NT2/D1 (cell line): ENCODE results near the gene CAMTA1.

Experiments used
- YY1 ChIP-seq: IDR thresholded peaks from 2 replicates; pipeline ENCODE4 v1.6.1; 2011; ENCODE audit not compliant: insufficient read length, insufficient read depth
- ZNF274 ChIP-seq: IDR thresholded peaks from 2 replicates; pipeline ENCODE4 v1.6.1; 2011; ENCODE audit warnings: mild to moderate bottlenecking, low read depth, low read length

- TF ChIP-seq YY1 (no peak), ZNF274 (no peak)
Measured at GRCh38 chr1:6857831-6858230, 72.6 kb downstream of the CAMTA1 start.
